Fibroblast of peridontal ligament (primary cell): ENCODE results near the gene CHRND.
A peak's percentile ranks its signal among the peaks of the same experiment; 100 is the strongest.

ENCODE experiments used
- DNase-seq: peaks from one replicate; pipeline ENCODE4 v3.0.0-alpha.2; 2010; ENCODE audit errors: extremely low read depth

CHRND gene

DNA sequence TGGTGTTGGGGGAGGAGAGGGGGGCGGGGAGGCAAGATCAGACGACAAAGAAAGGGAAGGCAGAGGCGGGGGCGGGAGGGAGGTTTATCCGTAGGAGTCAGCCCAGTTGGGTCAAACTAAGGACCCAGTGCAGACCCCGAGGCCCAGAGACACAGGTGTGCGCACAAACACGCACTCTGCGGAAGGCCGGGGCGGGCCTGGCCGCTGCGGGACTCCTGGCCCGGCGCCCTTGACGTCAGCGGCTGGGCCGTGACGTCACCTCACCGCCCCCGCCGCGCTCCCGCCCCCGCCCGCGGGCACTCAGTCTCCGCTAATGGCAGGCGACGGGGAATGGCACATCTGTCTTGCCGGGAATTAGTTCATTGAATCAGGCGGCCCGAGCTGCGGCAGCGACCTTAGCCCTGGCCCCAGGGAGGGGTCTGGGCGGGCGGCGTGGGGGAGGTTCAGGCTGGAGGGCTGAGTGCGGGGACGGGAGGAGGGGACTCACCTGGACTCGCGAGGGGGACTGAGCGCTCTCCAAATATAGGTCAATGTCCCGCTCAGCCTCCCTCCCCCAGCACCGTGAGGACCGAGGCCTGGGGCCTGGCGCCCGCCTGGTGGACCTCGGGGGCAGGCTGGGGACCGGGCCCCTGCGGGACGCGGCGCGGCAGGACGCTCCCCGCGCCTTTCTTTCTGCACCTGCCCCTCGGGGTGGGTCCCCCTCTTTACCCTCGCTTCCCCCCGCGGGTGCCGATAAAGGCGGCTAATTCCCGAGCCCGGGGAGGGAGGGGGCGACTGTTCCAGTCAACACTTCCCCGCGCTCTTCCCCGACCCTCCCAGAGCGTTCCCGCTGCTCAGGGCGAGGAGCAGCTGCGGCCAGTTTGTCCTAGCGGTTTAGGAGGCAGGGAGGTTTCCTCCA is 22.8 kb upstream of the CHRND start:
- peak; percentile 12 for DNase-seq

DNA sequence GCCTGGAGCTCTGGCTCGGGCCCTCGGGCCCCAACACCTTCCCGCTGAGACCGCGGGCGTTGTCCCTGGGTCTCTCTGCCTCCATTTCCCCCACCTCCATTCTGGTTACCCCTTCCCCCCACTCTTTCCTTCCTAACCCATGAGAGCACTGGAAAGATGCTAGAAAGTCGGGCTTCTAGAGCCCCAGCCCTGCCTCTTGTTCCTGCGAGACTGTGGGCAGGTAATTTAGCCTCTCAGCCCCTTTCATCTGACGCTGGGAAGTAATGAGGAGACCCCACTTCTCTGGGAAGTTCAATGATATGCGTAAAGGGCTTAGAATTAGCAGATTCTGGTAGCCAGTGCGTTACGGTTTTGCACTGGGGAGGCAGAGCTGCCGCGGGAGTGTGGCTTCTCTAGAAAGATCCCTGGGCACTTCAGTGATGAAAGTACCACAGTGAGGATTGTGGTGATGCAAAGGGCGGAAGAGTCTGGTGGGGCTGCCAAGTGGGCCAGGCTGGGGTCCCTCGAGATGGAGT is 22.1 kb upstream of the CHRND start:
- no peak for DNase-seq

DNA sequence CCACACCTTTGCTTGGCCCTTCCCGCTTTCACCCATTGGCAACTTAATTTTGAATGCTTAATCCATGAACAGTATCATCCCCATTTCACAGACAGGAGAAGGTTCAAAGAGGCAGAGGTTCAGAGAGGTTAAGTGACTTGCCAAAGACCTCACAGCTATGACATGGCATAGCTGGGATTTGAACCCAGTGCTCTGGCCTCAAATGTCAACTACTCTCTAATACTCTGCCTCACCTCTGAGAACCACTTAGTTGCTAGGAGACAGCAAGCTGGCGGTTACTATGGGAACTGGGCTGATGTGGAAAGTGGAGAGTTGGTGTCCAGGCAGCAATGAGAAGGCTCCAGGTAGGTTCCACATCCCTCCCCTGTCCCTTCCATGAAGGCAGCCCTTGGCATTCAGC is 21.5 kb upstream of the CHRND start:
- DNase-seq, result no peak

DNA sequence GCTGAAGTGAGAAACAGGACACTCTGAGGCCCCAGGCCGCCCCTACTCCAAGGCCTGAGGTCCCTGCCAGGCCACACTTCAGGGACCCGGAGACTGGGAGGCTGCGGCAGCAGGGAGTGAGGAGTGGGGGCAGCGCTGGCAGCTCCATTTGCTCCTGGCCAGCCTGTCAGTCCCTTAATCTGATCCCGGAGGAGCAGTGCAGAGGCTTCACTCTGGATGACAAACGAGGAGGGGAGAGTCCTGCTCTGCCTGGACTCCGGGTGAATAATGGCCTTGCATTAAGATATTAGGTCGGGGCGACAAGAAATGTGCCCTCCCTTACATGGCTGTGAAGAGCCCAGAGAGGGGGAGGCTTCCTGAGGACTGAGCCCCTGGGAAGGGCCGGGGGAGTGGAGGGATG is 20.1 kb upstream of the CHRND start:
- DNase-seq, result no peak

DNA sequence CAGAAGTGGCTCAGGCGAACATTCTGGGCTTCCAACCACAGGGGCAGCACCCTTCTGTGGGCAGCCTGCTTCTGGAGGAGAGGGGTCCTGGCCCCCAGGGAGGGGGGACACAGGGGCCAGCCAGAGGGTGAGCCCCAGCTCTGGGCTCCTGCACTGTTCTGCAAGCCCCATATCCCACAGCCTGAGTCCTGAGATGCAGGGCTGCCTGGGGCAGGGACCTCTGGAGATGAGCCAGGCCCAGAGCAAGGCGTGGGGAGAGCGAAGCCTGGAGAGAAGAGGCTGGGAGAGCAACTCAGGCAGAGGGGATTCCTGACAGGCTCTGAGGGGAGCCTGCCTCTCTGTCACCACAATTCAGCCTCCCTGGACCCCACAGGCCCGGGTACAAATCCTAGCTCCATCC is 19.3 kb upstream of the CHRND start:
- no peak for DNase-seq

DNA sequence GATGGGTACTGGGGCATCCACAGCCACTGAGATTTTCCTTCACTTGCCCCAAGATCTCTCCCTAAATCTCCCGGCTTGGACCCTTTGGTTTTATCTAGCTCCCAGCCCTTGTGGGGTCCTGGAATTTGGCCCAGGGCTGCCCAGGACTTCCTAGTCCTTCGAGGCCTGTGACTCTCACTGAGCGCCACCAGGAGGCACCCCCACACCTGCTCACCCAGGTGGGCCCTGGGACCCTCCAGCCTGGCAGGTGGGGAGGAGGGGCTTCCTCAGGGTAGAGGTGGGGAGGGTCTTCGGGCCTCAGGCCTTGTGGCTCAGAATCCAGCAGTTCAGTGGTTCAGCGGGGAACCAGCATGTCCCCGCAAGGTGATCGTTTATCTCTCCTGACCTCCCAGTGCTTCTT is 17.7 kb upstream of the CHRND start:
- DNase-seq, result no peak

DNA sequence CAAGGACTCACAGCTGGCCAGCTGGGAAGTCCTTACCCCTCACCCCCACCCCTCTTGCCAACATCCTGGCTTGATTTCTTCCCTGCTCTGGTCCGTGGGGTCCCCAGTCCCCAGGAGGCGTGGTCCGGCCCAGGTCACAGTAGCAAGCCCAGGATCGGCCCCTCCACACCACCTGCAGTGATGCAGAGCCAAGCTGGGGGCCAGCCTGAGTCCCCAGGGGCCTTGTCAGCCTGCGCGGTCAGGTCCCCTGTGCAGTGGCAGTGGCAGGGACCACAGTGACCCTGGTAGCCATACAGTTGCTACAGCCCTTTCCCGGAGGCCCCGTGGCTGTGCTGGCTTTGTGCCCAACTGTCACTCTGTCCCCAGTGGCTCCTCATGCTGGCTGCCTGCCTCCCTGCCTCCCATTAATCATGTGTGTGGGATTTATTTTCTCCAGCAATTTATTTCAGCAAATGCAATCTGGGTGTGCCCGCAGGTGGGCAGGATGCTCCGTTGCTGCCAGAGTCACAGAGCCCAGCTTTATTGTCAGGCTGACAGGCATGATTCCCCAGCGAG is 14.5 kb upstream of the CHRND start:
- no peak for DNase-seq

DNA sequence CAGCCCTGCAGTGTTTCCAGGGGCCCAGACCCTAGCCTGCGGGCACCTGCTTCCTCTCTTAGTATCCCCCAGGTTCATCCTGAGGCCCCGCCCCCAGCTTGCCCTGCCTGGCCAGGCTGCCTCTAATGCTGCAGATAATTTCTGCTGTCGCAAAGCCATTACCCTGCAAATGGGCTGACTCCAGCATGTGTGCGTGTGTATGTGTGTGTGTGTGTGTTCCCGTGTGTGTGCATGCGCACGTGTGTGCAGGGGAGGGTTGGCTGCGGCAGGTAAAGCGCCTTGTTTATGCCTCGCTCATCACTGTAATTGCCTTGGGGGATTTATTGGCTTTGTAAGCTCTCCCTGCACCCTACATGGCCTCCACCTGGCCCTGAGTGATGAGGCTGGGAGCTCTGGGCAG is 13.4 kb upstream of the CHRND start:
- no peak for DNase-seq

DNA sequence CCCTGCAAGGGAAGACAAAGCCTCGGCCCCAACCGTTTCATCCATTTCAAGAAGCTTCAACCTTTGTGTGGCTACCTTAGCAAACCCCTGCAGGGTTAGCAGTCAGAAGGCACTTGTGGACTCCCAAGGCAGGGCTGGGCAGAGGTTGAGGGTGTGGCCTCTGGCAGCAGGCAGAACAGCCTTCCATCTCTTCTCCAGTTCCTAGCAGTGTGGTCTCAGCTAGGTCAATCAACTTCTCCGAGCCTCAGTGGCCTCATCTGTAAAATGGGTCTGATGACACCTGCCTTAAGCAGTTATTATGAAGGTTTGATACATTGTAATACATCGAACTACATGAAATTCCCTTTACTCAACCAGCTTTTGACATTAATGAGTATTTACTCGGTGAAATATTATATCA is 12.6 kb upstream of the CHRND start:
- DNase-seq, result no peak

DNA sequence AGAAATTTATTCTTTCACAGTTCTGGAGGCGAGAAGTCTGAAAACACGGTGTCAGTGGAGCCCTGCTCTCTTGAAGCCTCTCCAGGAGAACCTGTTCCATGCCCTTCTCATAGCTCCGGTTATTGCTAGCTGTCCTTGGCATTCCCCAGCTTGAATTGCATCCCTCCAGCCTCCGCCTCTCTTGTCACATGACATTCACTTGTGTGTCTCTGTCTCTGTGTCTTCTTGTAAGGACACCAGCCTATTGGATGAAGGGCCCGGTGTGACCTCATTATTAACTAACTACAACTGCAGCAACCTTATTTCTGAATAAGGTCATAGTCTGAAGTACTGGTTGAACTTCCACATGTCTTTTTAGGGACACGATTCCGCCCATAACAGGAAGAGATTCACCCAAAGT is 10.3 kb upstream of the CHRND start:
- no peak for DNase-seq

DNA sequence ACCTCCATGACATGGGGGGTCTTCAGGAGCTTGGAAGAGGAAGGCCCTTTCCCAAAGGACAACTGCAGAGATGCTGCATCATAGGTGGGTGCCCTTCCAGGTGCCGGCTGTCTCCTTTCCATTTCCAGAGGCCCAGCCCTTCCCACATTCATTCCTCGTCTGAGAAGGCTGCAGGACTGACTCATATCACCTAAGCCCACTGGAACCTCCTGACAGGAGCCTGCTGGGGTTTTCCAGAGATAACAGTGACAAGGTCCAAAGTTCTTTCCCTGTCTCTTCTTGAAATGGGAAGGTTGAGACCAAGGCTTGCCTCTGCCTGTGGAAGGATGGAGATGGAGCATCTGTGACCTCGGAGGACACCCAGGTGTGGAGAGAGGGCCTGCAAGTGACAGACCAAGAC is 9.4 kb upstream of the CHRND start:
- DNase-seq, result no peak

DNA sequence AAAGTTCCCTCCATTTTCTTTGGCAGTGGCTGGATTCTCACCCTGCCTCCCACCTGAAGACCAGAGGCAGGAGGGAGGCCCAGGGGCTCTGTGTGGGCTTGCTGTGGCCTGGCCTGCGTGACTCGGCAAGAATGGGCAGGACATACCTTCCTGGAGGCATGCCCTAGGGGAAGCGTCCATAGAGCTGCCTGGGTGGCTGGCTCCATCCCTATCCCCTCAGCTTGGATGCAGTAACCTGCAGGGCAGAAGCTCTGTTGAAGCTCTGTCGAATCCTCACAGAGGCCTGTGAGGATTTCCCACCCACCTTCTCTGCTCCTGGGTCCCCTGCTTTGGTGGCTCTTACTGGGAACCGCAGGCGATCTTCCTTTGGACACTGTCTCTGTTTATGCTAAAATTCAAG is 7.1 kb upstream of the CHRND start:
- DNase-seq, result no peak

DNA sequence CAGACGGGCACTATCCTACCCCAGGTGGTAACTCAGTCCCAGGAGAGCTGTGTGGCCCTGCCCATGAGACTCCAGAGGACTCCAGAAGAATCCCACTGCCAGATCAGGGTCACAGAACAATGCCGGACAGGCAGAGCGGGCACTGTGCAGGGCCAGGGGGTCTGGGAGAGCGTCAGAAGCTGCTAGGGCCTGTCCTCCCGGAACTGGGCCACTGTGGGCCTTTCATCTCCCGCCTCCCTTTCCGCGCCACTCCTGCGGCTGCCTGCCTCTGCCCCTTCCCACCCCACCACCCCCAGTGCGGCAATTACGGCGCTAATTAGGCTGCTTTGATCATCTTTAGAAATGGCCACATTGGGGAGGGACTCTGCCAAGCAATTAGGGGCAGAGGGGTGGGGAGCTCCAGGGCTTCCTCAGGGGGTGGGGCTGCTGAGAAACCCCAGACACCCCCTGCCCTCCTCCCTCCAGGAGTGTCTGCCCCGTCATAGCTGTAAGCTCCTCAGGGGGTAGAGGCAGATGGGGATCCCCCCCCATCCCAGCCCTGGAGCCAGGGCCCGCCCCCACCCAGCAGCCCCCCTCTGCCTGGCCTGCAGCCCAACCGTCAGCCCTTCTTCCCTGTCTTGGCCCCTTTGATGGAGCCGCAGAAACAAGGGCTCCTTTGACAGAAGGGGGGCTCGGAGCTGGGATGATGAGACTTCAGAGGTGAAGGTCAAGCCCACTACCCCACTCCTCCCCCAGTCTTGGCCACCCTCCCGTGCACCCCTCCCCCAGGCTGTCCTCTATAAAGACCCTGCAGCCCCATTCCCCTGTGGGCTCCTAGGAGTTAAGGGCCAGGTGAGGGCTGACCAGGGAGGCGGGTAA is 6.2 kb upstream of the CHRND start, which contains the start of gene PRSS56:
Gene PRSS56, plus strand, starts transcription at position 808 of the 858 bp plus-strand sequence. CDS start 211 bp downstream, outside the sequence.
- no peak for DNase-seq

DNA sequence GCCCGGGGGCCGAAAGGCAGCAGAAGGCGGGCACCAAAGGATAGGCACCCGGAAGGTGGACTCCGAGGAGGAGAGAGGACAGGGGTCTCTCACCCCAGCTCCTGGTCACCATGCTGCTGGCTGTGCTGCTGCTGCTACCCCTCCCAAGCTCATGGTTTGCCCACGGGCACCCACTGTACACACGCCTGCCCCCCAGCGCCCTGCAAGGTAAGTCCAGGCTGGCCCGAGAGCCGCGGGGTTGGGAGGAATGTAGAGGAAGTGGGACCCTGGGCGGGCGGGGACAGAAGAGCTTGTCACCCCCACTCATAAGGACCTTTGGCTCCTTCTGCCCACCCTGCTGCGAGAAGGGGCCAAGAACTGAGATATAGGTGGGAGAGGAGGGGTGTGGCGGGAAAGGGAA is 5.5 kb upstream of the CHRND start:
- no peak for DNase-seq

DNA sequence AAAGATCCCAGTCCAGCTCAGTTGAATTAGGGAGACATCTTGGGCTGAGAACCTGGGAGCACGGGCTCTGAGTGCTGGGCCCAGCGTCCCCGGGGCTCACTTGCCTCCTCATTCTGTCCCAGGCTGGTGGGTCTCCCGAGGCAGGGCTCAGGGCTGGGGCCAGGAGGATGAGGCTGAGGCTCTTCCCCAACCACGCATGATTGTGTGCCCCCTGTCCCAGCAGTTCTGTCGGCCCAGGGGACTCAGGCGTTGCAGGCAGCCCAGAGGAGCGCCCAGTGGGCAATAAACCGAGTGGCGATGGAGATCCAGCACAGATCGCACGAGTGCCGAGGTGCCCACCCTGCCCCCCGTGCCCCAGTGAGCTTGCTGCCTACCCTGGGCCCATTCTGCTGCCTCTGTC is 4.9 kb upstream of the CHRND start:
- DNase-seq, result no peak

DNA sequence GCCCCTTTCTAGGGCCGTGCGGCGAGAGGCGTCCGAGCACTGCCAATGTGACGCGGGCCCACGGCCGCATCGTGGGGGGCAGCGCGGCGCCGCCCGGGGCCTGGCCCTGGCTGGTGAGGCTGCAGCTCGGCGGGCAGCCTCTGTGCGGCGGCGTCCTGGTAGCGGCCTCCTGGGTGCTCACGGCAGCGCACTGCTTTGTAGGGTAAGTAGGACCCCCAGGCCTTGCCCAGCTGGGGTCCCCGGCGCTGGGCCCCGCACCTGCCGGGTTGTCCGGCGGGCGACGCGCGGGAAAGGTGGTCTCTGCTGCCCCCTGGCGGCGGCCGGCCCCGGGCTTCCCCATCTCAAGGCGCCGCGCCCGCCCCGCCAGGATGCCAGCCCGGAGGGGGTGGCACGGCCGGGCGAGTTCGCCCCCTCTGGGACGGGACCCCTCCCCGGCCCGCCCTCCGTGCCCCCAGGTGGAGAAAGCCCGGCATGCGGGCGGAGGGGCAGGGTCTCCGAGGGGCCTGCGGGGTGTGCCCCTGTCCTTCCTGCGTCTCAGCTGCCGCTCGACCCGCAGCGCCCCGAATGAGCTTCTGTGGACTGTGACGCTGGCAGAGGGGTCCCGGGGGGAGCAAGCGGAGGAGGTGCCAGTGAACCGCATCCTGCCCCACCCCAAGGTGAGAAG is 3.9 kb upstream of the CHRND start:
- no peak for DNase-seq

DNA sequence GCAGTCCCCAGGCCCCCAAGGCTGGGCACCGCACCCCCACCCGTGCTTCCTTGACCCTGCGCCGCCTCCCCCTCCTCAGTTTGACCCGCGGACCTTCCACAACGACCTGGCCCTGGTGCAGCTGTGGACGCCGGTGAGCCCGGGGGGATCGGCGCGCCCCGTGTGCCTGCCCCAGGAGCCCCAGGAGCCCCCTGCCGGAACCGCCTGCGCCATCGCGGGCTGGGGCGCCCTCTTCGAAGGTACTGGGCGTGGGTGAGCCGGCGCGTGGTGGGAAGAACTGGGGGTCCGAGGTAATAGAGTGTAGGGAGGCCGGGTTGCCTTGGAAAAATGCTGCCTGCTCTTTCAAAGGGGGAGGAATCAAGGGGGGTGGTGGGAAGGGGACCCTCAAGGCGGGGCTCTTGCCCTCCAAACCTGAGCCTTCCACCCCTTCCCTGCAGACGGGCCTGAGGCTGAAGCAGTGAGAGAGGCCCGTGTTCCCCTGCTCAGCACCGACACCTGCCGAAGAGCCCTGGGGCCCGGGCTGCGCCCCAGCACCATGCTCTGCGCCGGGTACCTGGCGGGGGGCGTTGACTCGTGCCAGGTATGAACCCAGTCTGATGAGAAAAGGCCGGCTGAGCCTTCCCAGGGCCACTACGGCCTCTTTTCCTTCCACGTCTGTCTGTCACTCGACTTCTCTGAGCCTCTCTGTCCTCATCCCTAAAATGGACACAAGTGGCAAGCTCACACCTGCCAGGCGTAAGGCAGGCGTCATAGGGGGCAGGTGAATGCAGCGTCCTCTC is 3.1 kb upstream of the CHRND start:
- no peak for DNase-seq

DNA sequence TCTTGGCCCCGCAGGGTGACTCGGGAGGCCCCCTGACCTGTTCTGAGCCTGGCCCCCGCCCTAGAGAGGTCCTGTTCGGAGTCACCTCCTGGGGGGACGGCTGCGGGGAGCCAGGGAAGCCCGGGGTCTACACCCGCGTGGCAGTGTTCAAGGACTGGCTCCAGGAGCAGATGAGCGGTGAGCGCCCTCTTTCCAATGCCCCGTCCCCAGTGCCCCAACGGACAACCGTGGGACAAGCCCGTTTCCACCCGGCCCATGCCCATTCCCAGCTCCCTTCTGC is 2.6 kb upstream of the CHRND start:
- no peak for DNase-seq

DNA sequence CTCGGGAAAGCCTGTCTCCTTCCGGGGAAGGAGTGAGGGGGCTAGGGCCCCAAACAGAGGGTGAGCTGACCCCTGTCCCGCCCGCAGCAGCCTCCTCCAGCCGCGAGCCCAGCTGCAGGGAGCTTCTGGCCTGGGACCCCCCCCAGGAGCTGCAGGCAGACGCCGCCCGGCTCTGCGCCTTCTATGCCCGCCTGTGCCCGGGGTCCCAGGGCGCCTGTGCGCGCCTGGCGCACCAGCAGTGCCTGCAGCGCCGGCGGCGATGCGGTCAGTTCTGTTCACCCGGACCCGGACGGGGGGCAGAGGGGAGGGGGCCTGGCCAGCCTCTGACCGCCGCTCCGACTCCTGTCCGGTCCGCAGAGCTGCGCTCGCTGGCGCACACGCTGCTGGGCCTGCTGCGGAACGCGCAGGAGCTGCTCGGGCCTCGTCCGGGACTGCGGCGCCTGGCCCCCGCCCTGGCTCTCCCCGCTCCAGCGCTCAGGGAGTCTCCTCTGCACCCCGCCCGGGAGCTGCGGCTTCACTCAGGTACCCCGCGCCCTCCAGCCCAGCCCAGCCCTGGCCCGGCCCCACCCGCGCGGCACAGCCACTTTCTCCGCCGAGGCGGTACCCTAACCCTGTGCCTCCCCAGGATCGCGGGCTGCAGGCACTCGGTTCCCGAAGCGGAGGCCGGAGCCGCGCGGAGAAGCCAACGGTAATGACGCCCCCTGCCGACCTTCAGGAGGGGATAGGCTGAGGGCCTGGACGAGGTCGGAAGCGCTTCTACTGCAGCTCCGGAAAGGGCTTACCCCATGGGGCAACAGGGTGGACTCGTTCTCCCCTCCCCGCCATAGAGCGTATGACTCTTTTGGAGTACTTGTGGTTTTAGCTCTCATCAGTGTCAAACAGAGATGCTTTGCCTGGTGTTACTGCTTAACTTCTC is 2.0 kb upstream of the CHRND start:
- peak; percentile 17 for DNase-seq

DNA sequence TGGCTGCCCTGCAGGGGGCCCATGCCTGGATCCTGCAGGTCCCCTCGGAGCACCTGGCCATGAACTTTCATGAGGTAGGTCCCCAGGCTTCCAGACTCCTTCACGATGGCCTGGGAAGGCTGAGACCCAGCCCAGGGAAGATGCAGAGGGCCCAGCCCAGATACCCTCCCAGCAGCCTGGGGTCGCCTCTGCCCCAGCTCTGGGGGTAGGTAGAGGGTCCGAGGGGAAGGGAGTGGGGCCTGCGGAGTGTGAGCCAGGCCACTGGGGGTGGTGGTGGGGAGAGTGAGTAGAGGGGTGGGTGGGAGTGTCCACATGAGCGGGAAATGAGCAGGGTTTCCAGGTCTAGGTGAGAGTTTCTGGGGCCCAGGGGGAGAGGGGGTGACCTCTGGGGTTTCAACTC is 1.2 kb upstream of the CHRND start:
- no peak for DNase-seq
